CD4-positive, alpha-beta T cell treated with Interleukin-1 beta for 1 hour (primary cell): Measurements from ENCODE around the gene ZNF354B.
"Not testable (repeated sequence)": the region's sequence is repeated elsewhere in the genome, so short reads cannot be mapped to it uniquely, and the experiment has no call there.

Source experiments
- DNase-seq, 2 donors: peaks; one replicate each; pipeline ENCODE4 v3.0.0-alpha.2; 2020 to 2022

Gene ZNF354B

GRCh38 chr5:178859625-178860521 is at the start of gene ZNF354B:
TSS of gene ZNF354B (plus strand) at chr5:178859953. CDS start at chr5:178861048, 1,095 bp downstream.
- peak; percentile 90 for DNase-seq

- no peak for DNase-seq
These were observed 42.2 kb upstream of the ZNF354B start for GRCh38 chr5:178817506-178817905.

GRCh38 chr5:178818094-178818493 is 41.7 kb upstream of the ZNF354B start:
- no peak for DNase-seq

- DNase-seq = no peak
These were observed 39.8 kb upstream of the ZNF354B start for GRCh38 chr5:178820001-178820400.

- DNase-seq = no peak
These were observed 34.3 kb upstream of the ZNF354B start for GRCh38 chr5:178825444-178825843.

GRCh38 chr5:178826216-178826615 is 33.5 kb upstream of the ZNF354B start:
- no peak for DNase-seq

GRCh38 chr5:178827636-178828035 is 32.1 kb upstream of the ZNF354B start:
- DNase-seq = no peak

- DNase-seq = no peak
These were observed 28.7 kb upstream of the ZNF354B start for GRCh38 chr5:178831049-178831448.

GRCh38 chr5:178832618-178833201 is 27.0 kb upstream of the ZNF354B start:
- DNase-seq = no peak

GRCh38 chr5:178836628-178837027 is 23.1 kb upstream of the ZNF354B start:
- DNase-seq = no peak

GRCh38 chr5:178838695-178839318 is 20.9 kb upstream of the ZNF354B start:
- DNase-seq = not testable (repeated sequence)

GRCh38 chr5:178839319-178839704 is 20.4 kb upstream of the ZNF354B start:
- DNase-seq = peak; percentile 42 to 54

GRCh38 chr5:178840399-178840798 is 19.4 kb upstream of the ZNF354B start:
- not testable (repeated sequence) for DNase-seq

- DNase-seq = no peak
These were observed 10.4 kb upstream of the ZNF354B start for GRCh38 chr5:178849316-178849715.

GRCh38 chr5:178851951-178852350 is 7.8 kb upstream of the ZNF354B start:
- DNase-seq = no peak

- DNase-seq = no peak
These were observed 5.5 kb upstream of the ZNF354B start for GRCh38 chr5:178854284-178854683.

GRCh38 chr5:178860615-178861014 is 862 bp downstream of the ZNF354B start:
- DNase-seq = not testable (repeated sequence)

GRCh38 chr5:178861627-178862026 is 1.9 kb downstream of the ZNF354B start:
- no peak for DNase-seq

- no peak for DNase-seq
These were observed 7.2 kb downstream of the ZNF354B start for GRCh38 chr5:178866946-178867345.

GRCh38 chr5:178869577-178869976 is 9.8 kb downstream of the ZNF354B start:
- DNase-seq = no peak

GRCh38 chr5:178870411-178870810 is 10.7 kb downstream of the ZNF354B start:
- DNase-seq = no peak

GRCh38 chr5:178872302-178872701 is 12.5 kb downstream of the ZNF354B start:
- DNase-seq = no peak

- DNase-seq = not testable (repeated sequence)
These were observed 23.5 kb downstream of the ZNF354B start for GRCh38 chr5:178883115-178883694.
